C4-2B (cell line): Measurements from ENCODE around the gene SHISA8.

Experiments
- CTCF ChIP-seq: fragments of 450-650 bp; conservative IDR thresholded peaks from 2 replicates; pipeline ENCODE4 v1.5.1; 2017; ENCODE audit warnings: mild to moderate bottlenecking
- ZFX ChIP-seq: fragments of 450-650 bp; IDR thresholded peaks from 2 replicates; pipeline ENCODE4 v1.6.1; 2017

GRCh38 chr22:41922328-41922727 lies 7.5 kb upstream of the SHISA8 start:
- TF ChIP-seq CTCF (no peak), ZFX (no peak)
